GM18873 (cell line): ENCODE results near the gene MICOS13.
"Not testable (repeated sequence)": the region's sequence is repeated elsewhere in the genome, so short reads cannot be mapped to it uniquely, and the experiment has no call there.

Source experiments
- ATAC-seq: cut with Tn5 transposase; IDR thresholded peaks from one replicate; pipeline ENCODE4 v1.9.1; 2021; ENCODE audit warnings: mild to moderate bottlenecking, moderate library complexity, moderate number of reproducible peaks; ENCODE audit not compliant: unreplicated experiment, low FRiP score

Gene MICOS13

DNA sequence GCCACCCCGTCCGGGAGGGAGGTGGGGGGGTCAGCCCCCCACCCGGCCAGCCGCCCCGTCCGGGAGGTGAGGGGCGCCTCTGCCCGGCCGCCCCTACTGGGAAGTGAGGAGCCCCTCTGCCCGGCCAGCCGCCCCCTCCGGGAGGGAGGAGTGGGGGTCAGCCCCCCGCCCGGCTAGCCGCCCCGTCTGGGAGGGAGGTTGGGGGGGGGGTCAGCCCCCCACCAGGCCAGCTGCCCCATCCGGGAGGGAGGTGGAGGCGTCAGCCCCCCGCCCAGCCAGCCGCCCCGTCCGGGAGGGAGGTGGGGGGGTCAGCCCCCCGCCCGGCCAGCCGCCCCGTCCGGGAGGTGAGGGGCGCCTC lies 21.7 kb upstream of the MICOS13 start:
- ATAC-seq: not testable (repeated sequence)

DNA sequence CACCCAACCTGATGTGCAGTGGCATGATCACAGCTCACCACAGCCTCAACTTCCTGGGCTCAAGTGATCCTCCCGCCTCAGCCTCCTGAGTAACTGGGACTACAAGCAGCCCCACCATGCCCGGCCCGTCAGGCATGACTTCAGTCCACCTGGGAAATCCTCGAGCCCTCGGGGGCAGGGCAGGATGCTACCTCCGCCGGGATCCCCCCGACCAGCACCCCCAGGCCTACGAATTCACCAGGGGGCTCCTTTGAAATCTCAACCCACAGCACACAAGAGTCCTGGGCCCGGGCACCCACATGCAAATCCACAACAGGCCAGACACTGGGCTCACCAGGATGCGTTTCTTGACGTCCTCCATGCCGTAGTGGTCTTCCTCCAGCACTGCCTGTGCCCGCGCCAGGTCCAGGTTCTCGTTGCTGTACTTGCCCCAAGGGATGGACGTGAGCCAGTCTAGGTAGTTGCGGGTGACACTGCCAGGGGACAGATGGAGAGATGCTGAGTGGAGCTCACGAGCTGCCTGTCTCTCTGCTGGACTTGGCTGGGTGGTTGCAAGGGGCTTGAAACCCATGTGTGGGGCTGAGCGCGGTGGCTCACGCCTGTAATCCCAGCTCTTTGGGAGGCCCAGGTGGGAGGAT lies 20.3 kb upstream of the MICOS13 start:
- ATAC-seq: no peak

DNA sequence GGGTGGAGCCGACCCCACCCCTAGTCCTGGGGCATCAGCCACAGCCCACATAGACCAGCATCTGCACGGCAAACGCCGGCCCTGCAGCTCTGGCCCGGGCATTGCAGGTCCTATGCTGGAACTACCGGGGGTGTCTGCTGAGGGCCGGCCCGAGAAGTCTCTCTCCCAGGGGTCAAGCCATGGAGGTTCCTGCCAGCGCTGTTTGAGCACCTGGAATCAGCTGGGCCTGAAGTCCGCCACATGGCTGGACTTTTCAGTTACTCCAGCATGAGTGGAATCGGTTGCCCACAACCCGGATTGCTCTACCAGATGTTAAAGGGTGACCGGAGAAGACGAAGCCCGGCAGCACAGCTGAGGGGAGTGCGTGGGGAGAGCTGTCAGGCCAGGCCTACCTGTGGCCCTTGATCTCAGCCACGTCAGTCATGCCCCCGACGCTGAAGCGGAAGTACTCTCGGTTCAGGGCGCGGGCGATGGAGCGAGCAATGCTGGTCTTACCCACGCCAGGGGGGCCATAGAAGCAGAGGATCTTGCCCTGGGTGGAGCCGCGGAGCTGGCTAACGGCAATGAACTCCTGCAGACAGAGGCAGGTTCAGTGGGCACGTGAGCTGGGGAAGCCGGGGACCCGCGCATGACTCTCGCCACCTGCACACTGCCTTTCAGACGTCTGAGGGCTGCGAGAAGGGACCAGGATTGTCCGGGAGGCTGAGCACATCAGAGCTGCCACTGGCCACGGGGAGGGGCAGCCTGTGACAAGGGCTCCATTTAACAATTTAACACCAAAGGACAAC lies 18.5 kb upstream of the MICOS13 start:
- ATAC-seq: no peak

DNA sequence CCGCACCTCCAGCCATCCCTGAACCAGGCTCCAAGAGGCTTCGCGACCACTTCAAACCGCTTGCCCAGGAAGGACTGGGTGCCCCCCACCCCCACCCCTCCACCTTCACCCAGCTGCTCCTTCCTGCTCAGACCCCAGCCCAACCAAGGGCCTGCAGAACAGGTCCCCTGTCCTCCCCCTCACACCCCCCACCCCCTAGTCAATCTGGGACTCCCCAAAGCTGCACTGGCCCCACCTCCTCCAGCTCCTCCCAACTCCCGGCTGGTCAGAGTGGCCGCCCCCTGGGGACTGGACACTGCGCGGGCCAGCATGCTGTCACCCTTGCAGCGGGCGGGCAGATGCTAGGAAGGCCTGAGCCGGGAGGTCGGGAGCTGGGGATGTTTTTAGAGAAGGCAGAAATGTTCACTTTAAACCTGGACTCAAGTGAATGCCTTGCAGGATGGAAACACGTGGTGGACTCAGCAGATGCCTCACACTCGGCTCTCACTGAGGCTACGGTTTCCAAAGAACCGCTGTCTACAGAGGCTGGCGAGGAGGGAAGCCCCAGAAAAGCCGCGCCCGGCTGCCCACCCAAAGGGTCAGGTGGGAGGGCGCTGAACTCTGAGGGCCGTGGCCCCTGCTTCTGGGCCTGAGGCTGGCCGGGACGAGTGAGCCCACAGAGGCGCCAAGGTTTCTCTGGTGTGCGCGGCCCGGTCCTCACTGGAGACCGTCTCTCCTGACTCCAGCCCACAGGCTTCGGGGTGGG lies 17.7 kb upstream of the MICOS13 start:
- ATAC-seq: no peak

DNA sequence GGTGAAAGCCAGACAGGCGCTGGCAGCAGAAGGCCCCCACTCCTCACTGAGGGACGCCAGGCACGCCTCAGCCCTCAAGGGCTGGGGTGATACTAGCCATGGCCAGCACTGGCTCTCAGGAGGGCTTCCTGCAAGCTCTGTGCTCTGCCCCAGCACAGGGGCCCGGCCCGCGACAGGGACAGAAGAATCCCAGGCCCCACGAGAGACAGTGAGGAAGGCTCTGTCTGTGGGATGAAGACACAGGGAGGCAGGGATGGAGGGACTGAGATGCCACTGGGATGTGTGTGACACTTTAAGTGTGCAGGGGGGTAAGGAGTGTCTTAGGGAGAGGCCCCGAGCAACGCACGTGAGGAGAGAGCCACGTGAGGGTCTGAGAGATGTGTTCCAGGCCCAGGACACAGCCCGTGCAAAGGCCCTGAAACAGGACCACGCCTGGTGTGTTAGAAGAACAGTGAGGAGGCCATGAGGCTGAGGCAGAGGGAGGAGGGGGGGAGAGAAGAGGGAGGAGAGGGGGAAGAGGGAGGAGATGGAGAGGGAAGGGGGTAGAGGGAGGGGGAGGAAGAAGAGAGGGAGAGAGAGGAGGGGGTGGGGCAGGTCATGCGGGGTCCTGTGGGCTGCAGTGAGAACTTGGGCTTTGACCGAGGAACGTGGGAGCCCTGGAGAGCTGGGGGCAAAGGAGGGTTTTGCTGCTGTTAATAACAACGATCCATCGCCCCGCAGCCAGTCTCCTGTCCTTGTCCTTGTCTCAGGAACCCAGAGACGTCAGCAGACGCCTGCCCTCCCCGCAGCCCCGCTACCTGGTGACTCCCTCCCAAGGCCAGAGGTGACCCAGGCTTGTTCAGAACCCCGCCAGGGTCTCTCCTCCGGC lies 16.9 kb upstream of the MICOS13 start:
- ATAC-seq: no peak

DNA sequence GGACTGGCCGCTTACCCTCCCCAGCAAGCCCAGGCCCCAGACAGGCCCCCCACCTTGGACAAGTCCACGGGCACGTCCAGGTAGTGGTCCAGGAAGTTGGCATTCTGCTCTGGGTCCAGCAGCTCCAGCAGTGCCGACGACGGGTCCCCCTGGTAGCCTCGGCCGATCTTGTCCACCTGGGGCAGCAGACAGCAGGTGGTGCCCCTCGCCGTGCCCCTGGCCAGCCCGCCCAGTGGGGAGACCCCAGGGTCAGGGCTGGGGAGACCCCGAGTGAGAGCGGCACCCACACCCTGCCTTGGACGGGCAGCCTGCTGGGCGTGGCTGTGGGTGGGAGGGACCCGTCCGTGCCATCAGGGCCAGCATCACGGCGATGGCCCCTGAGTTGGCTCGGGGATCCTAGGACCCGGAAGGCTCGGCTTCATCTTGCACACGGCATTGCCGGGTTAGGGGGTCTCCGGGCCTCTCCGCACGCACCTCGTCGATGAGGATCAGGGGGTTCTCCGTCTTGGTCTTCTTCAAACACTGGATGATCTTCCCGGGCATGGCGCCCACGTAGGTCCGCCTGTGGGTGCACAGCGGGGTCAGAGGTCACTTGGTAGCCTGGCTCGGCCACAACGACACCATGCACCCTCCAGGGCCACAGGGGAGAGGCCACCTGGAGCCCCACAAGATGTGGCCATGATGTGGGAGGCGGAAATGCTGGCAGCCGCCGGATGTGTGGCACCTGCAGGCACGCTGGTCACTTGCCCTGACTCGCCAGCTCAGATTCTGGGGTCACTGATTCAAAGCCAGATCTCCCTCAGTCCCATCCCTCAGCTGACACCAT lies 16.1 kb upstream of the MICOS13 start:
- ATAC-seq: no peak

DNA sequence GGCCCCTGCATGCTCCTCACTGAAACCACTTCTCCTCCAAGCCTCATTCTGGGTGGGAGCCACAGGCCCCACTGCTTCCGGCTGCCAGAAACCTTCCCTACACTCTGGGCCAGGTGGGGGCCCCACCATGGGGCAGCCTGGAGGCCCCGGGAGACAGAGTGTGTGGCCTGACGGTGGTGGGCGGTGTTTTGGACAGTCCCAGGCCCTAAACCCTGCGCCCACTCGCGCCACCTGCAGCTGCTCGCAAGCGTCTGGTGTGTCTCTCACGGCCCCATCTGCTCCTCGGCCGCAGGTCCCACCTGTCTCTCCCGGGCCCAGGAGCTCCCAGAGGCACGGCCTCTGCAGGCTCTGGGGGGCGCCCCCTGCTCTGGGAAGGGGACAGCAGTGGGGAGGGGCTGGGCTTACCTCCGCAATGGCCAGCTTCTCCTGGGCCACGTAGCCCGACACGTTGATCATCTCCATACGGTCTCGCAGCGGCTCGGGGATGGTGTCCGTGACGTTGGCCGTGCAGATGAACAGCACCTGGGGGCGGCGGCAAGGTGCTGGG lies 15.4 kb upstream of the MICOS13 start:
- ATAC-seq: no peak

DNA sequence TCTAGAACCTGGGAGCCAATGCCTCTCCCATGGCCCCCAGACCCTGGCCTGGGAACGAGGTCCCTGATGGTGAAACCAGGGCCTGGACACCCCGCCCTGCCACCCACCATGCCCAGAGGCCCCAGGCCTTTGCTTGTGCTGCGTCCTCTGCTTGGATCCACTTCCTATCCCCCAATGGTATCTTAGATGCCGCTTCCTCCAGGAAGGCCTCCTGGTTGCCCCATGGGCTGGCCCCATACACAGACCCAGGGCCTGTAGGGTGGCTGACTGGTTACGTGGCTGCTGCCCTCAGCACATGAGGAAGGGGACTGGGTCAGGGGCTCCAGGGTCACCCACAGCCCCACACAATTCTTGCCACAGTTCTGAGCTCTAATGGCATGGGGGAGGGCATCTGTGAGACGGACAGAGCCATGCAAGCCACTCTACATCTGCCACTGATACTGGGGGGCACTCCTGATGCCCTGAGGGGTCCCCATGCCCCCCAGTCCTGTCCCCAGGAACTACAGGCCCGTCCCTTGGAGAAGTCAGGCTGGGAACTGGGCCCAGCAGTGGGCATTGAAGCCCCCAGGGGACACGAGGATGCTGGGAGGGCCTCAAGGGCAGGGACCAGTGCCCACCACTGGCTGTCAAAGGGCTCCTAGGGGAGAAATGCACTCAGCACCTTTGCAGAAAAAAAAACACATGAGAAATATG lies 14.8 kb upstream of the MICOS13 start:
- no peak for ATAC-seq

DNA sequence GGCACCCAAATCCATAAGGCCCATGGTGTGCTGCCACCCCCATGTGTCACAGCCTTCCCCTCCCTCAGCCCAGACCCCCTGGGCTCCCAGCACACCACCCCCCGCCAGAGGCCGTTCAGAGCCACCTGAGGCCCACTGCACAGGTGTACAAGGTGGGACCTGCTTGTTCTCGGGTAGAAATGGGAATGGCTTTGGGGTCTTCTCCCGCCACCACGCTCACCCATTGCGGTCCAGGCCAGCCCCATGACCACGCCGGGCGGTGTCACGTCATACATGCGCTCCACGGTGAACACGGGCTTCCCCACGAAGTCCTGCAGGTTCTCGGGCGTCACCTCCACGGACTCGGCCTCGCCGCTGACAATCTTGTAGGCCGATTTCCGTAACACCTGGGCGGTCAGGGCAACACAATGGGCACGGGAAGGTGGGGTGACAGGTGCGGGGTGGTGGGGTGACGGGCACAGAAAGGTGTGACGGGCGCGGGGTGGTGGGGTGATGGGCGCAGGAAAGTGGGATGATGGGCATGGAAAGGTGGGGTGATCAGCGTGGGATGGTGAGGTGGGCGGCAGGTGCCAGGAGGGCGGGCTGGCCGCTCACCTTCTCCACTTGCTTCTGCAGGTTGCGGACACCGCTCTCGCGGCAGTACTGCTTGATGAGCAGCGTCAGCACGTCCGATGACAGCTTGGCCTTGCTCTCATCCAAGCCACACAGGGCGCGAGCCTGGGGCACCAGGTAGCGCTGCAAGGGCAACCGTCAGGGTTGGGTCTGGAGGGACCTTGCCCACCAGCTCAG lies 14.0 kb upstream of the MICOS13 start:
- no peak for ATAC-seq

DNA sequence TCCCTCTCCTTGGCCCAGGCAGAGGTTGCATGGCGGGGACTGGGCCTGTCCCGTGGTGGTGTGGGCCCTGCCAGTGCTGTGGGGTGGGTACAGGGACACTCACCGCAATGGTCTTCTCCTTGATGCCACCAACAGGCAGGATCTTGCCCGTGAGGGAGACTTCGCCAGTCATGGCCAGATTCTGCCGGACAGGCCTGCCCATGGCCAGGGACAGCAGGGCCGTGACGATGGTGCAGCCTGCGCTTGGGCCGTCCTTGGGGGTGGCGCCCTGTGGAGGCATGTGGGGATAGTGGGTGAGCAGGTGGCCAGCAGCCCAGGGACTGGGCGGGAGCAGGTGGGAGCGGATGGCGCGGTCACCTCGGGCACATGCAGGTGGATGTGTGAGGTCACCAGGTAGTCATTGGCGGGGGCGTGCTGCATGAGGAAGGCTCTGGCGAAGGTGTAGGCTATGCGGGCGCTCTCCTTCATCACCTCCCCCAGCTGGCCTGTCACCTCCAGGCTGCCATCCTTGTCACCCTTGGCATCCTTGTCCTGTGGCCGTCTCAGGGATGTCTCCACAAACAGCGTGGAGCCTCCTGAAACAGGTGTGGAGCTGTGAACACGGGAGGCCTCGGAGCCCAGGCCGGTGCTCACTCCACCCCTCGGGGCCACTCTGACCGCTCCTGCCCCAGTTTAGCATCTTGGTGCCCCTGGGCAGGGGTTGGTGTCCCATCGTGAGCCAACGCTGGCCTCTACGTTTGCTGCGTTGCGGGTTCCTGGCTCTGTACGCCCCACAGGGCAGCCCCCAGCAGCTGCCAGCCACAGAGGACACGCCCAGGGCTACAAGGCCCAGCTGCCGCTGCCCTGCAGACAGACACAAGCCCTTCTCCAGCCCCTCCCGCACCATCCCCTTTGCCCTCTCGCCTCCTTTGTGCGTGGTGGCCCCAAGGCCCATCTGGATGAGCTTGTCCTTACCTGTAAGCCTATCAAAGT lies 13.2 kb upstream of the MICOS13 start:
- no peak for ATAC-seq

DNA sequence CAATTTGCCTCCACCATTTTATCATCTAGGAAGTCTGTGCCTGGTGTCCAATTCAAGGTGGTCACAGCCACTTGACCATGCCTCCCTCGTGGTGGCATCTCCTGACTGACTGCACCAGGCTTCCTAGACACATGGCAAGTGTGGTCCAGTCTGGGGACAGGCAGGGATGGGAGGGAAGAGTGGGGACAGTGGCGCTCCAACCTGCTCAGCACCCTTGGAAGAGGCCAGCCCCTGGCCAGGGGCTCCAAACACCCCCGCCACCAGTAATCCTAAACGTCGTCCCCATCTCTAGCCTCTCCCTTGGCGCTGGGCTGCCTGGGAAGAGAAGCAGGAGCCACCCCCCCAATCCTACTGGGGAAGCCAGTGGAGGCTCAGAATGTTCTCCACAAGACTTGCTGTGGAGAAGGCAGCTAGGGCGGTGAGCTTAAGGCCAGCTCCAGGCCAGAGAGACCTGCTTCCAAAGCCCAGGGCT lies 12.4 kb upstream of the MICOS13 start:
- ATAC-seq: no peak

DNA sequence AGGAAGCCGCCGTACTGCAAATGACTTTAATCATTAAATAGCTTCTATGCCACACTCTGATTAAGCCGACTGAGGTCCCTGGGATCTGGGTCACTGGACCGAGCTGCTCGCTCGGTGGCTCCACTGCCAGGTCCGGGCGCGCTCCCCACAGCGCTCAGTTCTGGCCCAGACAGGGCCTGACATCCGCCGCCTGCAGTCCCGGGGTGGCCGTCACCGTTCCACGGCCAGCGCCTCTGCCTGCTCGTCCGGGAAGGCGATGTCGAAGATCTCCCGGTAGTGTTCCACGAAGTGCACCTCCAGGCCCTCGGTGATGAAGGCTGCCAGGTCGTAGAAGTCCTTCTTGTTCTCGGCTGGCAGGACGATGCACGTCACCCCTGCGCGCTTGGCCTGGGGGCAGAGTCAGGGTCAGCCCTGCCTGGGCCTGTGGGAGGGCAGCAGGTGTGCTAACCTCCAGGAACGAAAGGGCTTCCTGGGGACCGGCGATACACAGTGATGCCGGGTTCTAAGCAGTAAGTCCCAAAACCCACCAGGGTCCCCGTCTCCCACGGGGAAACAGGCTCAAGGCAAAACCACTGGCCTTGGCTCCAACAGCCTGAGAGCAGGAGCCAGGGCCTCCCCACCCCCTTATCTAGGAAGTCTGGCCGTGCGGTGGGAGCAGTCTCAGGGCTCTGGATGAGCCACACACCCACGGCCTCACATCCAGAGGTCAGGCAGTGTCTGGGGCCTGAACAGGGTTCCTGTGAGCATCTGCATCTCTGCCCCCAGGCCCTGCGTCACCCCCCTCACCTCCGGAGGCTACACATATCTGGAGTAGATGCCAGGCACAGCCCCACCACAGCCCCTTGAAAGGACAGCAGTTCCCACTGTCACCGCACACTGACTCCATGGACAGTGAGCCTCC lies 11.8 kb upstream of the MICOS13 start:
- ATAC-seq: no peak

DNA sequence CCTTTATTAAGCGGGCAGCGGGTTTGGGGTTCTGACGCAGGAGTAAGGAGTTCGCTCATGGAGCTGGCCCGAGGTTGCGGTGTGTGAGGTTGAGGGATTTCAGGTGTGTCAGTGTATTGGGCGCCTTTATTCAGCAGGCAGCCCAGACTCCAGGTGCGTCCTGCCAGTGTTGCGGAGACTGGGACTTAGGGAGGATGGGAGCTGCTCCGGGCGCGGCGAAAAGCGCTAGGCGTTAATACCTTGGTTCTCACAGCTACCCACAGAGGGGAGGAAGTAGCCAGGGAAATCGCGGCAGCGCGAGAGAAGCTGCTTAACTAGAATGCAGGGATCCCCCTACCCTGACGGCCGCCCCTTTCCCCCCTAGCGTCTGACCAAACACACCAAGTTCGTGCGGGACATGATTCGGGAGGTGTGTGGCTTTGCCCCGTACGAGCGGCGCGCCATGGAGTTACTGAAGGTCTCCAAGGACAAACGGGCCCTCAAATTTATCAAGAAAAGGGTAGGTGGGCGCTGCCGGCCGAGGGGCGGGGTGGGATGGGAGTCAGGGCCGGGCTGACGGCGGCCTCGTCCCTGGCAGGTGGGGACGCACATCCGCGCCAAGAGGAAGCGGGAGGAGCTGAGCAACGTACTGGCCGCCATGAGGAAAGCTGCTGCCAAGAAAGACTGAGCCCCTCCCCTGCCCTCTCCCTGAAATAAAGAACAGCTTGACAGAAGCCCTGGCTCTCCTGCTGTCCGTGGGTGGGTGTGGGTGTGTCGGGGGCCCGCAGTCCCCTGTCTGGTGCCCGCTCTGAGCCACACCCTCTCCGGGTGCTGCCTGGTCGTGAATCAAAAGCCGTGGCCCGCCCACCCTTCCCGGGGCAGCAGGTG lies 10.9 kb upstream of the MICOS13 start:
- ATAC-seq: no peak

DNA sequence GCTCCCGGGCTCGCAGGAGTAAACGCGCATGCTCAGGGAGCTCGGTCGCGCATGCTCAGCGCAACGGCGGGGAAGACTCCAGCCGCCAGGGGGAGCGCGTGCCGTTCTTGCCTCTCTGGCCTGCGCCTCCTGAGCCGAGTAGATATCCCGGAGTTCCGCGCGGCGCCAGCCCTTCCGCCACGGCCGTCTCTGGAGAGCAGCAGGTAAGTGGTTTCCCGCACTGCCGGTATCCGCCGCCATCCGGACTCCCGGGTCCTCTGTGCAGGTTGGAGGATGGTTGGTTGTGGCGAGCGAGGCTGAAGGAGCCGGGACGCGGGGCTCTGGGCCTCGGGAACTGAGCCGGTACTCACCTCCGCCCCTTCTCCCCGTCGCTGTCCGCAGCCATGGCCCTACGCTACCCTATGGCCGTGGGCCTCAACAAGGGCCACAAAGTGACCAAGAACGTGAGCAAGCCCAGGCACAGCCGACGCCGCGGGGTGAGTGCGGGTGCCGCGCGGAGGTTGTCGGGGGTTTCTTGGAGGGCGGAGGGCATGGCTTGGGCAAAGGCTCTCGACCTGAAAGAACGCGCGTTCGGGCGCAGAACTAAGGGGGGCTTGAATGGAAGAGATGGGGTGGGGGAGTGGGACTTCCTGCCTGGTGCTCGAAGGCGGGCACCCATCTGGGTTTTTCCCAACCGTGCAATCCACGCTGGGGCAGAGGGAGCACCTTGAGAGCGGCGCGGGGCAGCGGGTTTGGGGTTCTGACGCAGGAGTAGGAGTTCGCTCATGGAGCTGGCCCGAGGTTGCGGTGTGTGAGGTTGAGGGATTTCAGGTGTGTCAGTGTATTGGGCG lies 10.0 kb upstream of the MICOS13 start, which contains the start of gene RPL36:
TSS of gene RPL36 (plus strand) at position 171 of the 830 bp plus-strand sequence. CDS start at position 384, 213 bp downstream.
- no peak for ATAC-seq
